HL-60 (cell line): ENCODE data around the gene RSPH1.

Experiments used
- GABPA ChIP-seq: IDR thresholded peaks from 2 replicates; pipeline ENCODE4 v1.6.1; 2012; ENCODE audit warnings: low read depth
- POLR2AphosphoS5 ChIP-seq: IDR thresholded peaks from 2 replicates; pipeline ENCODE4 v1.6.1; 2012; ENCODE audit warnings: low read depth
- SPI1 ChIP-seq: IDR thresholded peaks from 2 replicates; pipeline ENCODE4 v1.6.1; 2012; ENCODE audit warnings: low read depth, mild to moderate bottlenecking, borderline replicate concordance
- TF ChIP-seq, protein P1 (sequence below): IDR thresholded peaks from one replicate; pipeline ENCODE4 v1.5.1; 2011; ENCODE audit warnings: low read length, control low read depth, inconsistent platforms; ENCODE audit not compliant: insufficient read depth
- TF ChIP-seq, protein P2 (sequence below): IDR thresholded peaks from 2 replicates; pipeline ENCODE4 v1.6.1; 2012; ENCODE audit warnings: low read depth; ENCODE audit not compliant: insufficient replicate concordance

DNA sequence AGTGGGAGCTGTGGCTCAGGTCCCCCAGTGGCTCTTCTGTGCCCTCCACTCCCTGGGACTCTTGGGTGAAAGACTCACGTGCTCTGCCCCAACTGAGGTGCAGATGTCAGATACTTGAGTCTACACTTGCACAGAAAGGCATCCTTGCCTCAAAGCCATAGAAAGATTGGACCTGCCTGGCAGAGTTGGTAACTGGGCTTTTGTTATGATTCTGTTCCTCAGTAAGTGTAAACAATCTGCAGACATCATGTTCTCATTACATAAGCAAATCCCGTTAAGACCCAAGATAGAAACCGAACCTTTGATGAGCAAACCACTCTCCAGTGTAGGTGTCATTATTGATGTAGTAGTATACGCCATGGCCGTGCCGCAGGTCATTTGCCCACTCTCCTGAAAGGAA, 10.0 kb downstream of the RSPH1 start:
- TF ChIP-seq, protein P1, sequence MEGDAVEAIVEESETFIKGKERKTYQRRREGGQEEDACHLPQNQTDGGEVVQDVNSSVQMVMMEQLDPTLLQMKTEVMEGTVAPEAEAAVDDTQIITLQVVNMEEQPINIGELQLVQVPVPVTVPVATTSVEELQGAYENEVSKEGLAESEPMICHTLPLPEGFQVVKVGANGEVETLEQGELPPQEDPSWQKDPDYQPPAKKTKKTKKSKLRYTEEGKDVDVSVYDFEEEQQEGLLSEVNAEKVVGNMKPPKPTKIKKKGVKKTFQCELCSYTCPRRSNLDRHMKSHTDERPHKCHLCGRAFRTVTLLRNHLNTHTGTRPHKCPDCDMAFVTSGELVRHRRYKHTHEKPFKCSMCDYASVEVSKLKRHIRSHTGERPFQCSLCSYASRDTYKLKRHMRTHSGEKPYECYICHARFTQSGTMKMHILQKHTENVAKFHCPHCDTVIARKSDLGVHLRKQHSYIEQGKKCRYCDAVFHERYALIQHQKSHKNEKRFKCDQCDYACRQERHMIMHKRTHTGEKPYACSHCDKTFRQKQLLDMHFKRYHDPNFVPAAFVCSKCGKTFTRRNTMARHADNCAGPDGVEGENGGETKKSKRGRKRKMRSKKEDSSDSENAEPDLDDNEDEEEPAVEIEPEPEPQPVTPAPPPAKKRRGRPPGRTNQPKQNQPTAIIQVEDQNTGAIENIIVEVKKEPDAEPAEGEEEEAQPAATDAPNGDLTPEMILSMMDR, result no peak
- no peak for TF ChIP-seq POLR2AphosphoS5
- no peak for TF ChIP-seq GABPA
- TF ChIP-seq, protein P2, sequence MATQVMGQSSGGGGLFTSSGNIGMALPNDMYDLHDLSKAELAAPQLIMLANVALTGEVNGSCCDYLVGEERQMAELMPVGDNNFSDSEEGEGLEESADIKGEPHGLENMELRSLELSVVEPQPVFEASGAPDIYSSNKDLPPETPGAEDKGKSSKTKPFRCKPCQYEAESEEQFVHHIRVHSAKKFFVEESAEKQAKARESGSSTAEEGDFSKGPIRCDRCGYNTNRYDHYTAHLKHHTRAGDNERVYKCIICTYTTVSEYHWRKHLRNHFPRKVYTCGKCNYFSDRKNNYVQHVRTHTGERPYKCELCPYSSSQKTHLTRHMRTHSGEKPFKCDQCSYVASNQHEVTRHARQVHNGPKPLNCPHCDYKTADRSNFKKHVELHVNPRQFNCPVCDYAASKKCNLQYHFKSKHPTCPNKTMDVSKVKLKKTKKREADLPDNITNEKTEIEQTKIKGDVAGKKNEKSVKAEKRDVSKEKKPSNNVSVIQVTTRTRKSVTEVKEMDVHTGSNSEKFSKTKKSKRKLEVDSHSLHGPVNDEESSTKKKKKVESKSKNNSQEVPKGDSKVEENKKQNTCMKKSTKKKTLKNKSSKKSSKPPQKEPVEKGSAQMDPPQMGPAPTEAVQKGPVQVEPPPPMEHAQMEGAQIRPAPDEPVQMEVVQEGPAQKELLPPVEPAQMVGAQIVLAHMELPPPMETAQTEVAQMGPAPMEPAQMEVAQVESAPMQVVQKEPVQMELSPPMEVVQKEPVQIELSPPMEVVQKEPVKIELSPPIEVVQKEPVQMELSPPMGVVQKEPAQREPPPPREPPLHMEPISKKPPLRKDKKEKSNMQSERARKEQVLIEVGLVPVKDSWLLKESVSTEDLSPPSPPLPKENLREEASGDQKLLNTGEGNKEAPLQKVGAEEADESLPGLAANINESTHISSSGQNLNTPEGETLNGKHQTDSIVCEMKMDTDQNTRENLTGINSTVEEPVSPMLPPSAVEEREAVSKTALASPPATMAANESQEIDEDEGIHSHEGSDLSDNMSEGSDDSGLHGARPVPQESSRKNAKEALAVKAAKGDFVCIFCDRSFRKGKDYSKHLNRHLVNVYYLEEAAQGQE, result no peak
- no peak for TF ChIP-seq SPI1
